ENCODE data around the gene EP400. TPM values are rescaled to one million over a fixed set of nuclear protein-coding genes. Genes with fewer than 3 reads are reported as not detected.

The EP400 gene
- total RNA-seq, 1 experiment from 2014 or later, result 61.7 TPM

GRCh38 chr12:132003846-132004245, 54.1 kb downstream of the EP400 start:
- Histone ChIP-seq H3K23ac (ENCODE audit: insufficient read length, low read depth, low read length) (no peak overlapping the region), H3K18ac (ENCODE audit: insufficient read length, low read depth, low read length) (no peak overlapping the region), H2BK5ac (ENCODE audit: insufficient read length, low read length) (no peak overlapping the region), H3K79me2 (ENCODE audit: insufficient read depth, low read length) (no peaks in the 10 kb centered on the region), H3K56ac (ENCODE audit: insufficient read length, low read depth, low read length) (no peak overlapping the region), H2BK15ac (ENCODE audit: low read depth, low read length) (no peak overlapping the region), H2AFZ (ENCODE audit: low read length) (no peak overlapping the region), H2BK20ac (ENCODE audit: low read depth, low read length, poor library complexity, severe bottlenecking) (no peak overlapping the region), H2AK5ac (ENCODE audit: insufficient read length, low read length) (no peak overlapping the region), H3K4ac (ENCODE audit: low read depth, low read length) (no peak overlapping the region), H3T11ph (ENCODE audit: low read length) (no peak overlapping the region), H3K14ac (ENCODE audit: insufficient read depth, low read length) (no peak overlapping the region), H3K4me2 (ENCODE audit: insufficient read depth, insufficient read length, low read length) (no peak overlapping the region), H3K4me1 (ENCODE audit: insufficient read depth, low read length) (no peaks in the 10 kb centered on the region), H3K23me2 (ENCODE audit: insufficient read length, low read depth, low read length, poor library complexity, severe bottlenecking) (no peaks in the 10 kb centered on the region), H3K27ac (ENCODE audit: insufficient read length, low read depth, low read length) (no peak overlapping the region), H2BK120ac (ENCODE audit: low read depth, low read length, poor library complexity, severe bottlenecking) (no peak overlapping the region), H4K20me1 (ENCODE audit: control insufficient read depth, insufficient read depth, insufficient read length) (no peaks in the 10 kb centered on the region), H3K79me1 (ENCODE audit: insufficient read depth, low read depth, low read length, poor library complexity, severe bottlenecking) (no peaks in the 10 kb centered on the region), H4K91ac (ENCODE audit: insufficient read length, low read depth, low read length) (no peak overlapping the region), H3K9ac (ENCODE audit: extremely low read depth, insufficient read length, low read length) (no peak overlapping the region), H4K8ac (replicated peaks; ENCODE audit: insufficient read length, low read depth, low read length) (no peak overlapping the region), H3K9me3 (ENCODE audit: control insufficient read depth, low read depth, low read length) (no peaks in the 10 kb centered on the region), H3K27me3 (ENCODE audit: insufficient read depth, low read length) (no peaks in the 10 kb centered on the region), H2BK12ac (ENCODE audit: insufficient read length, low read depth, low read length) (no peak overlapping the region), H4K5ac (ENCODE audit: insufficient read length, low read depth, low read length) (no peak overlapping the region)
- Mint-ChIP-seq H3K27me3 (ENCODE audit: low read depth) (no peaks in the 10 kb centered on the region), H3K4me1 (peaks cover 4 to 5% of the 10 kb centered on the region in 2 experiments; a peak in 3 of 4 replicates), H3K36me3 (ENCODE audit: insufficient read depth in 1 of 3, low read depth in 3 of 3) (peaks cover 14 to 56% (median 29%) of the 10 kb centered on the region in 3 experiments; a peak in 6 of 7 replicates), H3K4me3 (no peak overlapping the region), H3K27ac (no peak overlapping the region; a peak in 1 of 7 replicates), H3K9me3 (no peaks in the 10 kb centered on the region)
- no CpG with 5 or more reads among the region's 1 CpG for WGBS (ENCODE audit: extremely low coverage, insufficient read length, low lambda C conversion rate)
- no peak for TF ChIP-seq CTCF (conservative IDR thresholded peaks at IDR 0.05)
- DNase-seq, result no peak
